ENCODE data around the gene MRTFB. TPM values are rescaled to one million over a fixed set of nuclear protein-coding genes. Genes with fewer than 3 reads are reported as not detected.
"Not testable (repeated sequence)": the region's sequence is repeated elsewhere in the genome, so short reads cannot be mapped to it uniquely, and the experiment has no call there.

MRTFB gene
- total and polyA plus RNA-seq, 3 donors from 2014 or later, result 41.4 to 140 (median 91.4) TPM

- intact Hi-C loops (cut with DNase I; ENCODE audit: low total_unique reads), result no loop called here
- H3K36me3 ChIP-seq (ENCODE audit: low read depth, missing control alignments), result no peaks in the 10 kb centered on the region
- H3K4me1 ChIP-seq, result peaks cover 31% of the 10 kb centered on the region
- no peak for DNase-seq
- H3K9me3 ChIP-seq, result no peaks in the 10 kb centered on the region
- WGBS, 2 donors, result 91 to 93% methylated on average over 1 of the region's 1 CpG
- no peak overlapping the region for H3K4me3 ChIP-seq
- H3K27ac ChIP-seq, result no peak overlapping the region
- no peaks in the 10 kb centered on the region for H3K27me3 ChIP-seq
- TF ChIP-seq POLR2A (IDR thresholded peaks at IDR 0.05) (no peak), CTCF (IDR thresholded peaks at IDR 0.05) (no peak)
Observed at GRCh38 chr16:14182999-14183398, 111.9 kb downstream of the MRTFB start.

DNA sequence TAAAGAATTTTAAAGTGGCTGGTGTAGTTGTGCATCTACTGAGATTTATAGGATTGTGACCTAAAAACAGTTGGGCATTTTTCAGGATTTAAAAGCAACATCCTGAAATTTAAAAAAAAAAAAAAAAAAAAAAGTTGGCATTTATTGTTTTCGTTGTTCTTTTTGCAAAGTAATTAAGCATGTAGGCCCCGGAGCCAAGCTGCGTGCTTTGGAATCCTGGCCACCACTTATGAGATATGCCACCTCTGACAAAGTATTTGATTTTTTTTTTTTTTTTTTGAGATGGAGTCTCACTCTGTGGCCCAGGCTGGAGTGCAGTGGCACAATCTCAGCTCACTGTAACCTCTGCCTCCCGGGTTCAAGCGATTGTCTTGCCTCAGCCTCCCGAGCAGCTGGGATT lies 112.8 kb downstream of the MRTFB start:
- H3K9me3 ChIP-seq; H3K36me3 ChIP-seq (ENCODE audit: low read depth, missing control alignments); H3K4me3 ChIP-seq; DNase-seq; intact Hi-C loops (cut with DNase I; ENCODE audit: low total_unique reads); H3K27me3 ChIP-seq; H3K27ac ChIP-seq: not testable (repeated sequence)
- H3K4me1 ChIP-seq, result peaks cover 31% of the 10 kb centered on the region
- WGBS, 2 donors, result 89 to 91% methylated on average over 6 of the region's 6 CpGs

DNA sequence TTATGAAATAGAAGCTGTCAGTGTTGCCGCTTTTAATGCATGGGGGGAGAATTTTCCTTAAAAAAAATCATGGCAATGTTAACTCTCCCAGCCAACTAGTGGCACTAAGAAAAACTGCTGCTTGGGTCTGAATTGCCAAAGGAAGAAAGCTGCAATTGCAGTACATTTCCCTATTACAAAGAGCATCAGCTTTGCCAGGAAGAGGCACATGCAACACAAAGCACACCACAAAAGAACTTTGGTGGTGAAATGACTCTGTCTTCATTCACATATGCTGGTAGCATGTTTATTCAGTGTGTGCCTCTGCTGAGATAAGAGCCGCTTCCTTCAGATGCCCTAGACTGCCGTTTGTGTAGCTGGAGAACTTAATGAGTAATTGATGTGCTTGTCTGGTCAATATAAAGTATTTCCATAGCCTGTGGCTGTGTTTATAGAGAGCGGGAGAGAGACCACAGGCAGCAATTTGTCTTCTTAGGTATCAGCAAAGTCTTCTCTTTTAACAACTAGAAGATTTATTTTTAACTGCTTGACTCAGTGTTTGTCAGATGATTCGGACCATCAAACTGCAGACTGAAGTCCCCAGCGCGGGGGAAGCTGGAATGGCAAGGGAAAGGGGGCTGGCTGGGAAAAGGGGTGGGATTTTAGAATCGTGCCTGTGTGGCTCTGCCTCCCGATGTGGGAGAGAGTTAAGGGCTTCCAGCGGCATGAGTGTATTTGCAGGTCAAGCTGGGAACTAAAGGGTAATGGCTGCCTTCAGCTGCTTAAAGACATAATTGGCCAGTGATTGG lies 115.1 kb downstream of the MRTFB start:
- intact Hi-C loops (cut with DNase I; ENCODE audit: low total_unique reads), result no loop called here
- WGBS, 2 donors, result 33 to 38% methylated on average over 10 of the region's 10 CpGs
- peak overlapping the region; percentile 55 to 70 for H3K27ac ChIP-seq
- no peaks in the 10 kb centered on the region for H3K27me3 ChIP-seq
- TF ChIP-seq CTCF (IDR thresholded peaks at IDR 0.05), result peak in 2 of 3 experiments; percentile 49 to 57
- no peak for TF ChIP-seq POLR2A (IDR thresholded peaks at IDR 0.05)
- no peaks in the 10 kb centered on the region for H3K36me3 ChIP-seq (ENCODE audit: low read depth, missing control alignments)
- H3K4me3 ChIP-seq, result peak overlapping the region in 1 of 2 donors; percentile 30
- peaks cover 31% of the 10 kb centered on the region for H3K4me1 ChIP-seq
- H3K9me3 ChIP-seq, result no peaks in the 10 kb centered on the region
- DNase-seq, result no peak

DNA sequence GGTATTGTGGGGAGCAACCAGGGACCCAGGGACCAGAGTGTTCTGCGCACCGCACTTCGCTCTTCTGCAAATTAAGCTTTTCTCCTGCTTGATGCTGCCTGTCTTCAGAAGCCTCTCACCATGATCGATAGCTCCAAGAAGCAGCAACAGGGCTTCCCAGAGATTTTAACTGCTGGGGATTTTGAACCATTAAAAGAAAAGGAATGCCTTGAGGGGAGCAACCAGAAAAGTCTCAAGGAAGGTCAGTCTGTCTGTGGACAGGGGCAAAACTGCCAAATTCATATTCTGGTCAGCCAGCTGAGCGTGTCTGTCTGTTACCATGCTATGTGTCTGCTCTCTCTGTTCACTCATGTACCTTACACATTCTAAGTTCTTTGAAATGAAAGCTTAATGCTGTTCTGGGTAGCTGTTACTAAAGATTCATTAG lies 115.7 kb downstream of the MRTFB start:
- WGBS, 2 donors, result 51 to 68% methylated on average over 5 of the region's 5 CpGs
- DNase-seq, result no peak
- intact Hi-C loops (cut with DNase I; ENCODE audit: low total_unique reads), result no loop called here
- Histone ChIP-seq H3K4me3 (peak overlapping the region in 1 of 2 donors; percentile 30), H3K27ac (peak overlapping the region; percentile 55 to 70), H3K36me3 (ENCODE audit: low read depth, missing control alignments) (no peaks in the 10 kb centered on the region), H3K27me3 (no peaks in the 10 kb centered on the region), H3K4me1 (peaks cover 31% of the 10 kb centered on the region), H3K9me3 (no peaks in the 10 kb centered on the region)
- TF ChIP-seq CTCF (IDR thresholded peaks at IDR 0.05) (no peak), POLR2A (IDR thresholded peaks at IDR 0.05) (no peak)

GRCh38 chr16:14187517-14188338 lies 116.6 kb downstream of the MRTFB start:
- no peaks in the 10 kb centered on the region for H3K9me3 ChIP-seq
- H3K4me3 ChIP-seq, result no peak overlapping the region
- no peaks in the 10 kb centered on the region for H3K36me3 ChIP-seq (ENCODE audit: low read depth, missing control alignments)
- TF ChIP-seq CTCF (IDR thresholded peaks at IDR 0.05) (no peak), POLR2A (IDR thresholded peaks at IDR 0.05) (no peak)
- peak overlapping the region in 1 of 2 donors; percentile 70 for H3K27ac ChIP-seq
- no peaks in the 10 kb centered on the region for H3K27me3 ChIP-seq
- peaks cover 31% of the 10 kb centered on the region for H3K4me1 ChIP-seq
- intact Hi-C loops (cut with DNase I; ENCODE audit: low total_unique reads), result no loop called here
- DNase-seq, result no peak
- 61 to 62% methylated on average over 10 of the region's 10 CpGs for WGBS, 2 donors

All from testis (tissue), 3 donors.